HUDEP-2 (cell line): ENCODE results near the gene CREBBP.
A peak's percentile ranks its signal among the peaks of the same experiment; 100 is the strongest.

ENCODE experiments used
- DNase-seq, 76 experiments: peaks; one replicate each; lab custom pipeline; 2025; ENCODE audit not compliant: unreplicated experiment in 76 of 76; lab: John Stamatoyannopoulos, UW

Gene CREBBP

DNA sequence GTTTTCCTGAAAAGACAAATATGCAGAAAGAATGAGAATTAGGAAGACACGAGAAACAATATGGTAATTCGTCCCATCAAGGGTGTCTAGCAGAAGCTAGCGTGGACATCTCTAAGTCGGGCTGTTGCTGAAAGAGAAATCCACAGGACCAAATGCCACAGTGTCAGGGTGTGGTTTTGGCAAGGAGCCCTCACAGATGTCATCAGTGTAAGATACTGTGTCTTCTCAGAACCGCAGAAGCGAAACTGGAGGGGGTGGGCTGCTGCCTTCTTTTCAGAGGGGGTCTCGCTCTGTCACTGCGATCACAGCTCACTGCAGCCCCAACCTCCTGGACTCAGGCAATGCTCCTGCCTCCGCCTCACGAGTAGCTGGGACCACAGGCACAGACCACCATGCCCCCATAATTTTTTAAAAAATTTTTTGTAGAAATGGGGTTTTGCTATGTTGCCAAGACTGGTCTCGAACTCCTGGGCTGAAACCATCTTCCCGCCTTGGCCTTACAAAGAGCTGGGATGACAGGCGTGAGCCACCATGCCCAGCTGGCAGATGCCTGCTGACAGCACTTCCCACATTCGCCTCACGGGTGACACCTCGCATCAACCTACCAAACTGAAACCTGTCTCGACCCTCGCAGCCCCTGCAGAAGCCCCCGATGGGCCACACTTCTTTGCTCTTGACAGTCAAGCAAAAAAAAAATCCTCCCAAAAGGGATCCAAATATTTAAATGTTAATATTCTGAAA lies 189.4 kb downstream of the CREBBP start:
- DNase-seq, result peak in 58 of 76 experiments; percentile 1 to 64 (median 26)

DNA sequence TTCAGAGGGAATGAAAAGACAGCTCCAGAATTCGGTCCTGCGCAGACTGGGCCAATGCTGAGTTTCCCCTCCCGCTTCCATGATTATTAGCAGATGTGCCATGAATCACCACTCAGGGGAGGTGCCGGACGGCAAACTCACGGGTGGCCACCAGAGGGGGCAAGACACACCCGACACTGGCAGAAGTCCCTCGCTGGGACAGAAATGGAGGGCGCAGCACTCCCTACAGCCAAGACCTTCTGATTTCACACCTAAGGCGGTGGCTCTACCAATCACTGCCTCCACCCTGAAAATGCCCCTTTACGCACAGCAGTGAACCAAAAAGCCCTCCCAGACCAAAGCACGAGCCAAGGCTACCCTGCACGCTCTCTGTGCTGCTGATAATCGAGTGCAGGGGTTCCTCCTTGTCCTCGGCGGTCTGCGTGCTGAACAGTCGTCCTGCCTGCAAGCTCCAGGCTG lies 190.0 kb downstream of the CREBBP start:
- DNase-seq, result peak in 74 of 76 experiments; percentile 29 to 86 (median 68)

DNA sequence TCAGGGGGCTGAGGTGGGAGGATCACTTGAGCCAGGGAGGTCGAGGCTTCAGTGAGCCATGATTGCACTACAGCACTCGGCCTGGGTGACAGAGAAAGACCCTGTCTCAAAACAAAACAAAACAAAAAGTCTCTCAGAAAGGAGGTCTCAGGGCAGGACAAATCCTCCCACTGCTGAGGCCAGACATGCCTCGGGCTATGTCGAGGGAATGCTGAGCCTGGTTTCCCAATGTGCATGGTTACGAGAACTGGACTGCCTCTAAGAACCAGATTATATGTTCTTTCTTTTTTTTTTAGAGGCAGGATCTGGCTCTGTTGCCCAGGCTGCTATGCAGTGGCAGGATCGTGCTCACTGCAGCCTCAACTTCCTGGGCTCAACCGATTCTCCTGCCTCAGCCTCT lies 190.8 kb downstream of the CREBBP start:
- DNase-seq, result no peak

DNA sequence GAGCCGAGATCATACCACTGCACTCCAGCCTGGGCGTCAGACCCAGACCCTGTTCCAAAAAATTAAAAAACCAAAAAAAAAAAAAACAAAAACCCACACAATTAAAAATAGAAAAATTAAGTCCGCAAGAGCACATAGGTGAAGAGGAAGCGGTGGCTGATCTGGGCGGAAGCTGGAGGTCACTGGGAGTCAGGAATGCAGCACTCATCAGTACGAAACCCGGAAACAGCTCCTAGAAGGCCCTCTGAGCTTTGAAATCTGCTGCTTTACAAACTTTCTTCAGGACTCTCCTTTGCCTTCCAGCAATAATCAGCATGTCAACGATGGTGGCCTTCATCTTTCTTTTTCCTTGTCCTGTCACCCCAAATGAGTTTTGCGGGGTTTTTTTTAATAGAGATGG lies 192.7 kb downstream of the CREBBP start:
- DNase-seq, result no peak

DNA sequence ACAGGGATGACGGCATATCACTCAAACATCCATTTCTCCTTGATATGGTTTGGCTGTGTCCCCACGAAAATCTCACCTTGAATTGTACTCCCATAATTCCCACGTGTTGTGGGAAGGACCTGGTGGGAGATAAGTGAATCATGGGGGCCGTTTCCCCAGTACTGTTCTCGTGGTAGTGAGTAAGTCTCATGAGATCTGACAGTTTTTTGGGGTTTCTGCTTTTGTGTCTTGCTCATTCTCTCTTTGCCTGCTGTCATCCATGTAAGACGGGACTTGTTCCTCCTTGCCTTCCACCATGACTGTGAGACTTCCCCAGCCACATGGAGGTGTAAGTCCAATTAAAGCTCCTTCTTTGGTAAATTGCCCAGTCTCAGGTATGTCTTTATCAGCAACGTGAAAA lies 193.5 kb downstream of the CREBBP start:
- DNase-seq, result no peak

DNA sequence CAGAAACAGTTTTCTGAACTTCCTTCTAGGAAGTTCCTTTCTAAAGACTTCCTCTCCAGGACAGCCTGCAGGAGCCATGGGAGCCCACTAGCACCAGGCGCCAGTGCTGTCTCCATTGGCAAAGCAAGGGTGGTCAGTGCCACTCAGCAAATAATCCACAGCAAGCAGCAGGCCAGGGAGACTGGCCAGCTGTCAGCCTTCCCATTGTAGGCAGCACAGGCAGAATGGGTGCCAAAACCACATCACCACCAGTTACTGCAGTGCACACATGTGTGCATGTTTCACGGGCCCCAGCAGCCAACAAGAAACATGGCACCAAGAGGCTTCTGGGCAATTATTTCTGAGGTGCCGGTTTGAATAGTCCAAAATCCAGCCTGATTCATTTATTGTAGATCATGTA lies 199.3 kb downstream of the CREBBP start:
- DNase-seq, result no peak

DNA sequence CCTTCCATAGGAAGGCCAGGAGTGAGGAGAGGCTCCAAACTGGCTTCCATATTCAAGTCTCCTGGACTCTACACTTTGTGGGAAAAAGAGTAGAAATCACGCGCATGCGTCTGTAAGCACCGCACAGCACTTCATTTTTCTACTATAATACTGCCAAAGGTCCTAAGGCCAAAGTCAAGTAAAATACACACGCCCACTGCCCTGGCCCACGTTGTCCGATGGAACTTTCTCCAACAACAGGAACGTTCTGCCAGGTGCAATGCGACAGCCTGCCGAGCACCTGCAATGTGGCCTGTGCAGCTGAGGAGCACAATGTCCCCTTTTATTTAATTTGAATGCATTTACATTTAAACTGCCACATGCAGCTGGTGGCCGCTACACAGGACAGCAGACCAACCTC lies 202.5 kb downstream of the CREBBP start:
- no peak for DNase-seq

DNA sequence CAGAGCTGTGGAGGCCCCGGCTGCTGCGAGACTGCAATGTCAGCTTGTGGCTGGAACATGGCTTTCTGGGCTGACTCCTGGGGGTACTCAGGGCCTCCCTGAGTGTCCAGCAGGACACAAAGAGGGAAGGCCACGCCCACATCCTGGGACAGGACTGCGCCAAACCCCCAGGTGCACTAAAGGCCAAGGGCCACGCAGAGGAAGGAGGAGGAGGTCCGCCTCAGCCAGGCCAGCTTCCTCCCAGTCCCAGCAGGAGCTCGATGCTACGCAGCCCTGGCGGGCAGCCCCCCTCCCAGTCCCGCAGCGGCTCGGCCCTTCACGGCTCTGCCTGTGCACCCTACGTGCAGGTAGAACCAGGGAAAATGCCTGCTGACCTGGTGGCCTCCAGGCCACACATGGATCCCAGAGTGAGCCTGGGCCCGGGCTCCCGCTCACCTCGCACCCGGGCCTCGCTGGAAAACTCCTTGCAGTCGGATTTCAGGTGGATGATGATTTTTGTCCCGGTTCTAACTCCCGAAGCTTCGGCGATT lies 204.8 kb downstream of the CREBBP start:
- no peak for DNase-seq
